Measurements from ENCODE around the gene CBX3. TPM values are rescaled to one million over a fixed set of nuclear protein-coding genes. Genes with fewer than 3 reads are reported as not detected.

Gene CBX3
- total RNA-seq, 1 experiment from 2014 or later: 132 TPM

DNA sequence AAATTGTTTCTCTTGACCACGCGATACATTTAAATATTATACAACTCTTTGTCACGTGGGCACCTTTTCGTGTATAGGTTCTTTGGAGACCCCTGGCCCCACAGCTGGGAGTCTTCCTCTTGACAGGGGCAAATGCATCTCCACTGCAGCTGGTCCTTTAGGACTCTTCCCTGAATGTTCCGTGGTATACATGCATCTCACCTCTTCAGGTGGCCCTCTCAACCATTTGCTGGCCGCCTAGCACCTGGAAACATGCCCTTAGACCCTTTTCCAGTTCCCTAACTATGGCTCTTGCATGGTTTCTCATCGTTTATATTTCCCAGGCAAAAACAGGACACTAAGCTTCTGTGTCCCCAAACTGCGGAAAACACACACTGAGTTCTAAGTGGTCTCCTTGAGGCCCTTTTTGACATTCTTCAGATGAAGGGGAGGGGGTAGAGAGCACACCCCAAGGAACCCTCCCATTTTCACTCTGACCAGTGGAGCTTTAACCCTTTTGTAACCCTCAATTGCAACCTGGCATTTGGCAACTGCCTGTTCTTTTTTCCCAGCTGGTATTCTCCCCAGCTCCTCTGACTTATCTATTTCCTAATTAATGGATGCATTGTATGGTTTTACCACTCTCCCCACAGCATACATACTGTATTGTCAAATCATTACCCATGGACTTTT is 21.6 kb upstream of the CBX3 start:
- no peak for DNase-seq
- H3K9me3 ChIP-seq (ENCODE audit: low read length): no peaks in the 10 kb centered on the region
- no peak overlapping the region for H3K9ac ChIP-seq (ENCODE audit: low read length)
- no peak overlapping the region for H3K27ac ChIP-seq (ENCODE audit: low read length)
- no peaks in the 10 kb centered on the region for H3K4me1 ChIP-seq (ENCODE audit: insufficient read depth, low read length)
- ChIA-PET POLR2A (ENCODE audit: unreplicated experiment) (interaction anchor here (0.6 kb wide), 1 partner anchor 23 kb away, joined by 3 read pairs; no protein-coding TSS in a partner anchor), CTCF (interaction anchor here (0.5 to 1.1 kb wide), 3 partner anchors 89 to 219 kb away, joined by 3 to 4 read pairs (median 3); no protein-coding TSS in a partner anchor)
- no TSS peak for BruUV-seq (replicated peaks)
- H3K4me3 ChIP-seq (ENCODE audit: low read length): no peak overlapping the region
- intact Hi-C loops (cut with micrococcal nuclease): loop anchor here (2.0 kb wide), 1 partner anchor 23 kb away; no protein-coding TSS in a partner anchor
- H2AFZ ChIP-seq (ENCODE audit: low read length): no peak overlapping the region
- H3K36me3 ChIP-seq (ENCODE audit: low read depth, low read length): no peaks in the 10 kb centered on the region
- TF ChIP-seq EZH2 (IDR thresholded peaks at IDR 0.05; ENCODE audit: low read length, unreplicated experiment) (no peak), EZH2phosphoT487 (IDR thresholded peaks at IDR 0.05; ENCODE audit: borderline replicate concordance, low read length) (no peak), CTCF (conservative IDR thresholded peaks at IDR 0.05; ENCODE audit: low read depth, low read length) (no peak)
- no peaks in the 10 kb centered on the region for H4K20me1 ChIP-seq (ENCODE audit: low read length)
- H3K4me2 ChIP-seq (ENCODE audit: low read length): no peak overlapping the region
- no peaks in the 10 kb centered on the region for H3K27me3 ChIP-seq (ENCODE audit: low read length)
- ATAC-seq: no peak
- no peaks in the 10 kb centered on the region for H3K9me2 ChIP-seq (replicated peaks; ENCODE audit: low read length)
- no peaks in the 10 kb centered on the region for H3F3A ChIP-seq (ENCODE audit: low read length, unreplicated experiment)
- H3K79me2 ChIP-seq (ENCODE audit: low read length): no peaks in the 10 kb centered on the region

DNA sequence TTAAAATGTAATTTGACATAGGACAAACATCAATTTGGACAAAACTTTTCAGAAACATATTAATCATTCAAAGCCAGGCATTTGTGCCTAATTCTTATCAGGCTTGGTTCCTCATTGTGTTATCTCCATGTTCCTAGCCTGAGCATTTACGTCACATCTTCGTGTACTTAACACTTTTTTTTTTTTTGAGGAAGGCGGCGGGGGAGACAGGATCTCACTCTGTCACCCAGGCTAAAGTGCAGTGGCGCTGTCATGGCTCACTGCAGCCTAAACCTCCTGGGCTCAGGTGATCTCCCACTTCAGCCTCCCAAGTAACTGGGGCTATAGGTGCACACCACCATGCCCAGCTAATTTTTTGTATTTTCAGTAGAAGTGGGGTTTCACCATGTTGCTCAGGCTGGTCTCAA is 20.8 kb upstream of the CBX3 start:
- POLR2A ChIA-PET (ENCODE audit: unreplicated experiment): interaction anchor here (0.6 kb wide), 1 partner anchor 24 kb away, joined by 3 read pairs; no protein-coding TSS in a partner anchor
- TF ChIP-seq EZH2 (IDR thresholded peaks at IDR 0.05; ENCODE audit: low read length, unreplicated experiment): no peak
- TF ChIP-seq CTCF (conservative IDR thresholded peaks at IDR 0.05; ENCODE audit: low read depth, low read length): no peak
- no peak for TF ChIP-seq EZH2phosphoT487 (IDR thresholded peaks at IDR 0.05; ENCODE audit: borderline replicate concordance, low read length)
- DNase-seq (no peak), ATAC-seq (no peak)
- Histone ChIP-seq H3K36me3 (ENCODE audit: low read depth, low read length) (no peaks in the 10 kb centered on the region), H3K9me2 (replicated peaks; ENCODE audit: low read length) (no peaks in the 10 kb centered on the region), H3K79me2 (ENCODE audit: low read length) (no peaks in the 10 kb centered on the region), H3F3A (ENCODE audit: low read length, unreplicated experiment) (no peaks in the 10 kb centered on the region), H3K9me3 (ENCODE audit: low read length) (no peaks in the 10 kb centered on the region), H2AFZ (ENCODE audit: low read length) (no peak overlapping the region), H4K20me1 (ENCODE audit: low read length) (no peaks in the 10 kb centered on the region), H3K27ac (ENCODE audit: low read length) (no peak overlapping the region), H3K4me3 (ENCODE audit: low read length) (no peak overlapping the region), H3K4me2 (ENCODE audit: low read length) (no peak overlapping the region), H3K4me1 (ENCODE audit: insufficient read depth, low read length) (no peaks in the 10 kb centered on the region), H3K9ac (ENCODE audit: low read length) (no peak overlapping the region), H3K27me3 (ENCODE audit: low read length) (no peaks in the 10 kb centered on the region)
- BruUV-seq (replicated peaks): no TSS peak
- intact Hi-C loops (cut with micrococcal nuclease): loop anchor here (2.0 kb wide), 1 partner anchor 24 kb away; no protein-coding TSS in a partner anchor
- CTCF ChIA-PET: no interaction called here

All from PC-3 (cell line).